ENCODE results near the gene NLGN1.
A peak's percentile ranks its signal among the peaks of the same experiment; 100 is the strongest.

Gene NLGN1

GRCh38 chr3:173976281-173976680 lies 578.7 kb downstream of the NLGN1 start:
- ATAC-seq: no peak
- no peak for TF ChIP-seq ZC3H10 (CRISPR knock-in tag; IDR thresholded peaks at IDR 0.05)
- no peak for TF ChIP-seq ZNF70 (CRISPR knock-in tag; IDR thresholded peaks at IDR 0.05)
- no peak for TF ChIP-seq PPARA (CRISPR knock-in tag; IDR thresholded peaks at IDR 0.05; ENCODE audit: borderline replicate concordance)
- no peak for TF ChIP-seq TOX (CRISPR knock-in tag; IDR thresholded peaks at IDR 0.05; ENCODE audit: borderline replicate concordance)
- no peak for TF ChIP-seq ZFP3 (CRISPR knock-in tag; IDR thresholded peaks at IDR 0.05)
- TF ChIP-seq POU6F1 (CRISPR knock-in tag; IDR thresholded peaks at IDR 0.05; ENCODE audit: borderline replicate concordance, low read depth): no peak
- no peak for TF ChIP-seq ARNTL (CRISPR knock-in tag; IDR thresholded peaks at IDR 0.05; ENCODE audit: borderline replicate concordance, low read depth)
- TF ChIP-seq CREB5 (CRISPR knock-in tag; IDR thresholded peaks at IDR 0.05; ENCODE audit: low read depth): no peak
- no peak for TF ChIP-seq CSDC2 (CRISPR knock-in tag; IDR thresholded peaks at IDR 0.05)
- TF ChIP-seq ZNF565 (CRISPR knock-in tag; conservative IDR thresholded peaks at IDR 0.05; ENCODE audit: low read depth): no peak
- TF ChIP-seq ESRRG (CRISPR knock-in tag; IDR thresholded peaks at IDR 0.05): no peak
- no peak for TF ChIP-seq TSHZ2 (CRISPR knock-in tag; IDR thresholded peaks at IDR 0.05)
- no peak for TF ChIP-seq TCF4 (CRISPR knock-in tag; IDR thresholded peaks at IDR 0.05; ENCODE audit: borderline replicate concordance)
- TF ChIP-seq PATZ1 (CRISPR knock-in tag; IDR thresholded peaks at IDR 0.05; ENCODE audit: borderline replicate concordance): no peak
- TF ChIP-seq RARB (CRISPR knock-in tag; IDR thresholded peaks at IDR 0.05): no peak
- no peak for TF ChIP-seq OSR1 (CRISPR knock-in tag; IDR thresholded peaks at IDR 0.05)
- TF ChIP-seq ZNF8 (CRISPR knock-in tag; IDR thresholded peaks at IDR 0.05): no peak
- no peak for TF ChIP-seq SNAI2 (CRISPR knock-in tag; IDR thresholded peaks at IDR 0.05)
- no peak for TF ChIP-seq ISL1 (CRISPR knock-in tag; IDR thresholded peaks at IDR 0.05)
- TF ChIP-seq ZFP30 (CRISPR knock-in tag; IDR thresholded peaks at IDR 0.05): no peak

GRCh38 chr3:173977747-173978146 lies 580.2 kb downstream of the NLGN1 start:
- peak; percentile 43; the same call in 1 of the 3 replicates for ATAC-seq

More at GRCh38 chr3:173977747-173978146, 580.2 kb downstream of the NLGN1 start:
- TF ChIP-seq SNAI2 (CRISPR knock-in tag; IDR thresholded peaks at IDR 0.05) (peak; percentile 55; the same call in 1 of the 2 replicates), CREB5 (CRISPR knock-in tag; IDR thresholded peaks at IDR 0.05; ENCODE audit: low read depth) (peak; percentile 53; the same call in 1 of the 2 replicates), ZFP30 (CRISPR knock-in tag; IDR thresholded peaks at IDR 0.05) (no peak), ZNF70 (CRISPR knock-in tag; IDR thresholded peaks at IDR 0.05) (no peak), ZFP3 (CRISPR knock-in tag; IDR thresholded peaks at IDR 0.05) (0 out of 2 replicates have a peak, but pooled peaks have one; percentile 20), RARB (CRISPR knock-in tag; IDR thresholded peaks at IDR 0.05) (no peak), ISL1 (CRISPR knock-in tag; IDR thresholded peaks at IDR 0.05) (peak; percentile 51)

Data from SK-N-SH treated with all-trans-retinoic acid at 6 μM for 48 hours (cell line).